HG02885 (cell line): Measurements from ENCODE around the gene ADIPOR1.

ENCODE experiments used
- ATAC-seq: cut with Tn5 transposase; IDR thresholded peaks from one replicate; pipeline ENCODE4 v1.9.1; 2021; ENCODE audit warnings: mild to moderate bottlenecking; ENCODE audit not compliant: unreplicated experiment, poor library complexity

The ADIPOR1 gene

GRCh38 chr1:202974856-202975255, 16.7 kb upstream of the ADIPOR1 start:
- no peak for ATAC-seq

DNA sequence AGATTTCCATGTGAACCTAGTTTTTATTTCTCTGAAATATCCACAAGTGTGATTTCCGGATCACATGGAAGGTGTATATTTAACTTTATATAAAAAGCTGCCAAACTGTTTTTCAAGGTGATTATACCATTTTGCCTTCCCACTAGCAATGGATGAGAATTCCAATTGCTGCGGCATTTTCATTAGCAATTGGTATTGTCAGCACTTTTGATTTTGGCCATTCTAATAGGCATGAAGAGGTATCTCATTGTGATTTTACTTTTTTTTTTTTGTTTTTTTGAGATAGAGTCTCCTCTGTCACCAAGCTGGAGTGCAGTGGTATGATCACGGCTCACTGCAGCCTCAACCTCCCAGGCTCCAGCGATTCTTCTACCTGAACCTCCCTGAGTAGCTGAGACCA, 13.9 kb upstream of the ADIPOR1 start:
- no peak for ATAC-seq

- ATAC-seq, result peak; percentile 52
These were observed 10.8 kb upstream of the ADIPOR1 start for GRCh38 chr1:202968895-202969295.

DNA sequence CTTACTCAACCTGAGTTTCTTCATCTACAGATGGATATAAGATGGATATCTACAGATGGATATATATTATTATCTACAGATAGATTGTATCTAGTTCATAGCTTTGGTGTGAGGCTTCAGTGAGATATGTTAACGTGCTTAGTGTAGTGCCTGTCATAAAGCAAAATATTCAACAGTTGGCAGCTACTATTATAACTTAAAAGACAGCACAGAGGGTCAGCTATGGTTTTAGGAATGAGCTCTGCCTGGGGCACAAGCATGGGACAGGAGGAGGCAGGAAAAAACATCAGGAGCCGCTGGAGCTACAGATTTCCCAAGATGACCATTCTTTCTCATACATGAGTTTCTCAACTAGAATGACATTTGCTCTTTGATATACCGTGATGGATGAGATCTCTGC, 10.2 kb upstream of the ADIPOR1 start:
- ATAC-seq, result no peak

DNA sequence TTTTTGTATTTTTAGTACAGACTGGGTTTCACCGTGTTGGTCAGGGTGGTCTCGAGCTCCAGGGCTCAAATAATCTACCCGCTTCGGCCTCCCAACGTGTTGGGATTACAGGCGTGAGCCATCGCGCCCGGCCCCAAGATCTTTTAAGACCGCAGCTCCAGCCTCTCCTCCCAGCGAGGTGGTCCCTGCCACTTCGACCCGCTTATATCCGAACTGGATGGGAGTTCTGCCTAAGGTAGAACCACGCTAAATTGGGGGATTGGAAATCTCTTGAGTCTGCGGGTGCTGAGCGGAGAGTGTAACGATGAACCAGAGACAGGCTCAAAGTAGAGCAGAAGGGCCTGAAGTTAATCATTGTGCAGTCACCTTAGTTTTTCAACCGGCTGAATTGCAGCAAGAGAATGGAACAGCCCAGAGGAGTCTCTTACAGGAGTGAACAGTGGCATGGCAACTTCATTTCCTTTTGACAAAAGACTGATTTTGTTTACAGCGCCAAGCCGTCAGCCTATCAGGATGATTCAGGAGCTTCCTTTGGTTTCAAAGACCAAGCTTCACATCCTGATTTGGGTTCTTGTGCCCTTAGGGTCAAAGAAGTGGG, 9.7 kb upstream of the ADIPOR1 start:
- ATAC-seq, result peak; percentile 14

- ATAC-seq, result no peak
These were observed 8.1 kb upstream of the ADIPOR1 start for GRCh38 chr1:202966006-202966898.

- no peak for ATAC-seq
These were observed 7.3 kb upstream of the ADIPOR1 start for GRCh38 chr1:202965422-202965821.

- ATAC-seq, result no peak
These were observed 6.8 kb upstream of the ADIPOR1 start for GRCh38 chr1:202964791-202965410.

GRCh38 chr1:202961220-202961880, 3.2 kb upstream of the ADIPOR1 start:
- no peak for ATAC-seq

GRCh38 chr1:202959276-202959620, 1.1 kb upstream of the ADIPOR1 start:
- no peak for ATAC-seq

GRCh38 chr1:202958544-202959275, 598 bp upstream of the ADIPOR1 start:
- ATAC-seq, result peak; percentile 3

- ATAC-seq, result no peak
These were observed 1.1 kb downstream of the ADIPOR1 start for GRCh38 chr1:202956969-202957368.

DNA sequence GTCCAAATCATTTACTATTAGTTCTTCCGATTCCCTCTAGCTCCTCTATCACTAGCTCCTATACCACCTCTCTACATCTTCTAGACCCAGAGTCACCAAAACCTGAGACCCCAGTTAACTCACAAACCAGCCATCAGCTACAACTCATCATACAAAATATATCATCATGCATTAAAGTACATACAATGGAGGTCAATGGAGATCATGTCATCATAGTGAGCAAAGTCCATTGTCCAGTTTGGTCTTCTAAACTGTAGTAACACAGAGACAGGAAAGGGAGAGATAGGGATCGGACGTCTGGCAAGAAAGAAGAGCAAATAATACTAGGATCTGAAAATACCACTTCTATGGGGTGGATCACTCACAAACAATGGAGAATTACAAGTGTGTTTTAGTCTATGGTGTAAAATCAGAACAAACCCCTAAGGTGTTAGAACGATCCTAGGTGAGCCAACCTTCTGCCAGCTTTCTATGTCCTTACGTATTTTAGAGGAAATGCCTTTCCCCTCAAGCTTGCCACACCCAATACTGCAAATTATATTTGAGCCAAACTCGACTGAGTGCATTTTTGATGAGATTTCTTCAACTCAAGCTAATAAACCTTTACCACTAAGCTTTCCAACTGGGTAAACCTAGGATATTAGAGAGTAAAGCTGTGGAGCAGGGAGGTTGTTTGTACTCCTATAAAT, 3.9 kb downstream of the ADIPOR1 start:
- no peak for ATAC-seq

DNA sequence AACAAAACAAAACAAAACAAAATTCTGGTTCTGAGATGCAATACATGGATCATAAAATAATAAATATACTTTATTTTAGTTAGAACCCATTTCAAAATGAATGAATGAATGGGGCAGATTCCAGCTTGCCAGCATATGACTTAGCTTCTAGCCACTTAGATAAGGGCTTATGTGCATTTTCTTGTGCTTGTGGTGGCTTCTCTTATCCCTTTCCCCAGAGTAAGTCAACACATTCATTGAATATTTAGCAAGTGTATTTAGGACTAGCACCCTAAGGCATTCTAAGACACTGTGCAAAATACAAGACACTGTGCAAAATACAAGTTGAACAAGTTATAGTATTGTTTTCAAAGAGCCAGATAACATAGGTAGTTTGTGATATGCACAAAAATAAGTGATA, 4.7 kb downstream of the ADIPOR1 start:
- no peak for ATAC-seq

- ATAC-seq, result no peak
These were observed 5.3 kb downstream of the ADIPOR1 start for GRCh38 chr1:202952818-202953217.

- ATAC-seq, result no peak
These were observed 6.0 kb downstream of the ADIPOR1 start for GRCh38 chr1:202952099-202952498.

GRCh38 chr1:202951437-202951836, 6.7 kb downstream of the ADIPOR1 start:
- no peak for ATAC-seq

GRCh38 chr1:202945483-202945882, 12.6 kb downstream of the ADIPOR1 start:
- no peak for ATAC-seq

GRCh38 chr1:202944438-202944921, 13.6 kb downstream of the ADIPOR1 start:
- ATAC-seq, result no peak

GRCh38 chr1:202942426-202942825, 15.7 kb downstream of the ADIPOR1 start:
- ATAC-seq, result no peak
